ENCODE measurements around the gene MGAT4B.

DNA sequence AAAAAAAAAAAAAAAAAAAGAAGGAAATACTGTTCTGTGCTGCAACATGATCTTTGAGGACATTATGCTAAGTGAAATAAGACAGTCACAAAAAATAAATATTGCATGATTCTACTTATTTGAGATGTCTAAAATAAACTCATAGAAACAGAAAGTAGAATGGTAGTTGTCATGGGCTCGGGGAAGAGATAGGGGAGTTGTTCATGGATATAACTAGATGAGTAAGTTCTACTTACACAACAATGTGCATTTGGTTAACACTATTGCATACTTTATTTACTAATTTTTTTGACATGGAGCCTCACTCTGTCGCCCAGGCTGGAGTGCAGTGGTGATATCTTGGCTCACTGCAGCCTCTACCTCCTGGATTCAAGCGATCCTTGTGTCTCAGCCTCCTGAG lies 58.9 kb downstream of the MGAT4B start:
- no peak for TF ChIP-seq EZH2 (IDR thresholded peaks at IDR 0.05; ENCODE audit: low read length)
- TF ChIP-seq, protein P1, sequence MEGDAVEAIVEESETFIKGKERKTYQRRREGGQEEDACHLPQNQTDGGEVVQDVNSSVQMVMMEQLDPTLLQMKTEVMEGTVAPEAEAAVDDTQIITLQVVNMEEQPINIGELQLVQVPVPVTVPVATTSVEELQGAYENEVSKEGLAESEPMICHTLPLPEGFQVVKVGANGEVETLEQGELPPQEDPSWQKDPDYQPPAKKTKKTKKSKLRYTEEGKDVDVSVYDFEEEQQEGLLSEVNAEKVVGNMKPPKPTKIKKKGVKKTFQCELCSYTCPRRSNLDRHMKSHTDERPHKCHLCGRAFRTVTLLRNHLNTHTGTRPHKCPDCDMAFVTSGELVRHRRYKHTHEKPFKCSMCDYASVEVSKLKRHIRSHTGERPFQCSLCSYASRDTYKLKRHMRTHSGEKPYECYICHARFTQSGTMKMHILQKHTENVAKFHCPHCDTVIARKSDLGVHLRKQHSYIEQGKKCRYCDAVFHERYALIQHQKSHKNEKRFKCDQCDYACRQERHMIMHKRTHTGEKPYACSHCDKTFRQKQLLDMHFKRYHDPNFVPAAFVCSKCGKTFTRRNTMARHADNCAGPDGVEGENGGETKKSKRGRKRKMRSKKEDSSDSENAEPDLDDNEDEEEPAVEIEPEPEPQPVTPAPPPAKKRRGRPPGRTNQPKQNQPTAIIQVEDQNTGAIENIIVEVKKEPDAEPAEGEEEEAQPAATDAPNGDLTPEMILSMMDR (optimal IDR thresholded peaks at IDR 0.05 in 1 of 3, IDR thresholded peaks at IDR 0.05 in 1 of 3, conservative IDR thresholded peaks at IDR 0.05 in 1 of 3; ENCODE audit: extremely low read depth in 1 of 3, insufficient read depth in 2 of 3, low read length in 3 of 3), result no peak

Data from keratinocyte (primary cell).